ENCODE data around the gene ASCC3. TPM values are rescaled to one million over a fixed set of nuclear protein-coding genes. Genes with fewer than 3 reads are reported as not detected.

ASCC3 gene
- total RNA-seq, 1 donor from 2014 or later: 12.7 TPM

- no peak for TF ChIP-seq CTCF (IDR thresholded peaks at IDR 0.05)
- H3K4me1 ChIP-seq: no peaks in the 10 kb centered on the region
- no peaks in the 10 kb centered on the region for H3K9me3 ChIP-seq
- intact Hi-C loops (cut with DNase I): no loop called here
- no peaks in the 10 kb centered on the region for H3K27me3 ChIP-seq
- H3K4me3 ChIP-seq: no peak overlapping the region
- no peak overlapping the region for H3K27ac ChIP-seq
- no peak for DNase-seq (ENCODE audit: low spot score in 2 of 2)
- no peaks in the 10 kb centered on the region for H3K36me3 ChIP-seq
Observed at GRCh38 chr6:100491952-100492670, 389.0 kb downstream of the ASCC3 start.

GRCh38 chr6:100490065-100490464 is 391.1 kb downstream of the ASCC3 start:
- H3K9me3 ChIP-seq: no peaks in the 10 kb centered on the region
- intact Hi-C loops (cut with DNase I): no loop called here
- H3K27ac ChIP-seq: no peak overlapping the region
- no peak for TF ChIP-seq CTCF (IDR thresholded peaks at IDR 0.05)
- no peaks in the 10 kb centered on the region for H3K27me3 ChIP-seq
- H3K4me3 ChIP-seq: no peak overlapping the region
- no peaks in the 10 kb centered on the region for H3K36me3 ChIP-seq
- DNase-seq (ENCODE audit: low spot score in 2 of 2): no peak
- H3K4me1 ChIP-seq: no peaks in the 10 kb centered on the region

GRCh38 chr6:100488244-100488643 is 392.9 kb downstream of the ASCC3 start:
- Histone ChIP-seq H3K4me1 (no peaks in the 10 kb centered on the region), H3K4me3 (no peak overlapping the region), H3K27ac (no peak overlapping the region), H3K36me3 (no peaks in the 10 kb centered on the region), H3K27me3 (no peaks in the 10 kb centered on the region), H3K9me3 (no peaks in the 10 kb centered on the region)
- intact Hi-C loops (cut with DNase I): no loop called here
- TF ChIP-seq CTCF (IDR thresholded peaks at IDR 0.05): no peak
- no peak for DNase-seq (ENCODE audit: low spot score in 2 of 2)

- intact Hi-C loops (cut with DNase I): no loop called here
- H3K36me3 ChIP-seq: no peaks in the 10 kb centered on the region
- H3K27ac ChIP-seq: no peak overlapping the region
- no peaks in the 10 kb centered on the region for H3K27me3 ChIP-seq
- no peak for TF ChIP-seq CTCF (IDR thresholded peaks at IDR 0.05)
- DNase-seq (ENCODE audit: low spot score in 2 of 2): no peak
- no peaks in the 10 kb centered on the region for H3K9me3 ChIP-seq
- no peaks in the 10 kb centered on the region for H3K4me1 ChIP-seq
- no peak overlapping the region for H3K4me3 ChIP-seq
Observed at GRCh38 chr6:100487638-100488037, 393.5 kb downstream of the ASCC3 start.

GRCh38 chr6:100485268-100485667 is 395.9 kb downstream of the ASCC3 start:
- TF ChIP-seq CTCF (IDR thresholded peaks at IDR 0.05): no peak
- no peak for DNase-seq (ENCODE audit: low spot score in 2 of 2)
- no peaks in the 10 kb centered on the region for H3K4me1 ChIP-seq
- H3K4me3 ChIP-seq: no peak overlapping the region
- H3K9me3 ChIP-seq: no peaks in the 10 kb centered on the region
- intact Hi-C loops (cut with DNase I): no loop called here
- no peaks in the 10 kb centered on the region for H3K27me3 ChIP-seq
- H3K36me3 ChIP-seq: no peaks in the 10 kb centered on the region
- no peak overlapping the region for H3K27ac ChIP-seq

GRCh38 chr6:100484474-100484873 is 396.7 kb downstream of the ASCC3 start:
- Histone ChIP-seq H3K4me1 (no peaks in the 10 kb centered on the region), H3K27me3 (no peaks in the 10 kb centered on the region), H3K36me3 (no peaks in the 10 kb centered on the region), H3K27ac (no peak overlapping the region), H3K9me3 (no peaks in the 10 kb centered on the region), H3K4me3 (no peak overlapping the region)
- DNase-seq (ENCODE audit: low spot score in 2 of 2): no peak
- intact Hi-C loops (cut with DNase I): no loop called here
- no peak for TF ChIP-seq CTCF (IDR thresholded peaks at IDR 0.05)

Measured in ascending aorta (tissue), 2 donors.